ENCODE data around the gene SAP25.
"Not testable (repeated sequence)": the region's sequence is repeated elsewhere in the genome, so short reads cannot be mapped to it uniquely, and the experiment has no call there.

SAP25 gene

DNA sequence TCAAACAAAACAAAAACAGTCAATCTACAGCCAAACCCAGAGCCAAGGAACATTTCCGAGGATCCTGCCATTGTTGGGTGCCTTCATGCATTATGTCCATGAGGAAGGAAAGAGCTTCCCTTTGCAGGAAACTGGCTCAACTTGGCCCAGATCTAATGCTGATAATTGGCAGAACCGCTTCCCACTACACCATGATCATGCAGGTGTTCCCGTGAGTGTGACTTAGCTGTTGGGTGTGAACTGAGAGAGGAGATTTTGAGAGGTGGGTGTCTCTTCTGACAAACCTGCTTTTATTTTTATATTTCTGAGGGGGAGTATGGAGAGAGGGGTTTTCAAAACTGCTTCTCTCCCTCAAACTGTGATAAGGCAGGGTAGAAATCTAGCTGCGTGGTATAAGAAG lies 14.6 kb downstream of the SAP25 start:
- DNase-seq = no peak

DNA sequence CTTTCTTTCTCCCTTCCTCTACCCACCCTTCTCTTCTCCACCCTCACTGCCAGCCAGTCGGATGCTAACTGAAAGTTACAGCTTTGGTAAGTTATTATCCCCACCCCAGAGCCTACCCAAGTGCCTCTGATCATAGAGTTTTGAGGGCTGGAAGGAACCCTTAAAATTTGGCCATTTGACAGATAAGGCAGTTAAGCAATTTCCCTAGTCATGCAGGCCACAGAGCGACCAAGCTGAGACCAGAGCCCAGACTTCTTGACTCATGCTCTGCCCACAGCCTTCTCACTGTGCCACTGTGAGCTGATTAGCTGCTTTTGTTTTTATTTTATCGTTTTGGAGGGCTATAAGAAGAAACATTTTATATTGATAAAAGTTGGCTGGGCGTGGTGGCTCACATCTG lies 17.2 kb downstream of the SAP25 start:
- no peak for DNase-seq

DNA sequence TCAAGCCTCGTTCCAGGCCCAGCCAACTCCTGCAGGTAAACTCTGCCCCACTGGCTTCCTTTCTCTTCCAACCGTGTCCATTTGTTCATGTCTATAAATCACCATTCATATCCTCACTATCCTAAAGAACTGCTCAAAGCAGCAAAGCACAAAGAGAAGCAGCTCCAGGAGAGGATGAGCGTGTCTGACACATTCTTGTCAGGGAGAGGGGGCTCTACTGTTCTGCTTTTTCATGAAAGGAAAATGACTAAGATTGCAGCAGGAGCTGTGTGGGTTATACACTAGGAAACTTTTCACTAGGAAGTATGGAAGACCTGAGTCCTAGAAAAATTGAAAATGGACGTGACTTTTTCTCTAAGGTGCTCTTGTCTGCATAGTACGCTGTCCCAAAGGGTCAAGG lies 18.0 kb downstream of the SAP25 start:
- DNase-seq = no peak

DNA sequence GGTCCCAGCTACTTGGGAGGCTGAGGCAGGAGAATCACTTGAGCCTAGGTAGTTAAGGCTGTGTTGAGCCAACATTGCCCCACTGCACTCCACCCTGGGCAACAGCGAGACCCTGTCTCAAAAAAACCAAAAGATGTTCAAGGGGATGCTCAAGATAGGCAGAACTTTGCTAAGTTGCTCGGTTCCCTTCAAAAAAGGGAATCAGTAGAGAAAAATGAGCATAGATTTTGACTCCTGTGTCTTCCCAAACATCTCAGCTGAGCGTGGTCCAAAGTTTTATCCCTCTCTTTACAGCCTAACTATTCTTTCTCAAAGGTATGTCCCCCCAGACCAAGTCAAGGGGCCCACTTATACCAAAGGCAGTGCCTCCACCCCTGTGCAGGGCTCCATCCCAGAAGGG lies 20.7 kb downstream of the SAP25 start:
- DNase-seq = no peak

DNA sequence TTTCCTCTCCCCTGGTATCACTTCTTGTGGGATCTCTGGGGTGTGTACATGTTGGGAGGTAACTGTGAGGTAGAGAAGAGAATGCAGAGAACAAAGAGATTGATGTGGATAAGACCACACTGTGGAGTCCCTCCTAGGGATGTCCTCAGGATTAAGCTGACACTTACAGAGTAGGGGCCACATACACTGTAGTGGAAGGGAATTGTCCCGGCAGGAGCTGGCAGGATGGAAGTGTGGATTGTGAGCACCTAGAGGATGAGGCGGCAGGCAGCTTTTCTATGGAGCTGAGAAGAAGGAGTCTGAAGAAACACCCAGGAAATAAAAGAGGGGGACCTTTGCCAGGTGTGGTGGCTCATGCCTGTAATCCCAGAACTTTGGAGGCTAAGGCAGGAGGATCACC lies 21.2 kb downstream of the SAP25 start:
- no peak for DNase-seq

DNA sequence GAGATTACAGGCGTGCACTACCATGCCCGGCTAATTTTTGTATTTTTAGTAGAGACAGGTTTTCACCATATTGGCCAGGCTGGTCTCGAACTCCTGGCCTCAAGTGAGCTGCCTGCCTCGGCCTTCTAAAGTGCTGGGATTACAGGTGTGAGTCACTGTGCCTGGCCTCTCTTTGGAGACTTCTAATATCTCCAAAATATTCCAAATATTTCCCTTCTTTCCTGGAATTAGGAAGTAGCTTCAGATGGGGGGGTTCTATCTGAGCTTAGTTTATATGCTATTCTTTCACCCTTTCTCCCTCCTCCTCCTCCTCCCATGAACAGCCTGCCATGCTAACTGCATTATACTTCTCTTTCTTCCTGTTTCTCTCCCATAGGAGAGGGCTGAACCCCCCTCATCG lies 25.3 kb downstream of the SAP25 start:
- not testable (repeated sequence) for DNase-seq

DNA sequence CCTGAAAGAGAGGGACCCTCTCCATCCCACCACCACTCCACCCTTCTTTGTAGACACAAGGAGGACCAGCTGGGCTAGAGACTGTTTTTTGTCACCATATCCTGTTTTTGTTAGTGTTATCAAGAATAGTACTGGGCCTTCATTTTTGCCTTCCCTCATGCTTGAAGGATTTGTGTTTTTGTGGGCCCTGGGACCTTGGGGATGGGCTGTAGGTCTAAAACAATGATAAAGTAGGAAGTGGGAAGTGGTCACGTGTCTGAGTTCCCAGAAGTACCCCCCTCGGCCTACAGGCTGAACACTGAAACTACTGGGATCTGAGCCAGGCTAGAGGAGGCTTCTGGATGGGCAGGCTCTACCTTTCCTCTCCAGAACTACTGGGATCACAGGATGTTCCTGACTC lies 25.8 kb downstream of the SAP25 start:
- no peak for DNase-seq

DNA sequence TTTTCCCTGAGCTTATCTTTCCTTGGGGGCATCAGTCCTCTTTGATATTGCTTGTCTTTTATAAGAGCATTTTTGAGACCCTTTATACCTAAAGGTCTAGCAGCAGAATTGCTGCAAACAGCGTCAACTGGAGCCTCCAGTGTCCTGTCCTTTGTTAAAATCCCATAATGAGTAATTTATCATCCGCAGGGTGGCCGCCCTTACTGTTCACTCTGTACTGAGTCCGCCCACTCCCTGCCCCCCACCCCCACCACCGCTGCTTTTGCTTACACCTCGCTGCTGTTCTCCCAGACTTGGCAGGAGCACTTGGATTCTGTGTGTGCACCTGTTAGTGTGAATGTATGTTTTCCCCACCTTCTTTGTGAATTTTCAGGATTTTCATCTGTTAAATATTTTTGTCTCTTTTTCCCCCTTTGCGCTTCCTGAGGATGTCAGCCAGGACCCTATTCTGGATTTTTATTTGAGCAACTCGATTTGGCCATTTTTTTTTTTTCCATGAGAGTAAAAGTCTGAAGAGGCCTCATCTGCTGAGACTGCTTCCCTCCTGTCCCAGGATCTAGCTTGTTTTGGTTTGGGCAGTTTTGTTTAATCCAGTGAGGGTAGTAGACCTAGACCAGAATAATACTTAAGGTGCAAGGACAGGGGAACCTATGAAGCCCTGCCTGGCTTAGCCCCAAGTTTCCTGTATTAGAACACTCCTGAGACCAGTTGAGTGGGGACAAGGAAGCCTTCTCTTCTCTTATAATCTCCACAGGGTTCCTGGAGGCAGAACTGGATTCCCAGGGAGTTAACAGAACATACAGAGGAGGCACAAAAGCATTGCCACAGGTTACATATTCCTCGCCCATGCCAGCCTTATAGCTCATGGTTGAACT lies 26.5 kb downstream of the SAP25 start:
- DNase-seq = no peak

DNA sequence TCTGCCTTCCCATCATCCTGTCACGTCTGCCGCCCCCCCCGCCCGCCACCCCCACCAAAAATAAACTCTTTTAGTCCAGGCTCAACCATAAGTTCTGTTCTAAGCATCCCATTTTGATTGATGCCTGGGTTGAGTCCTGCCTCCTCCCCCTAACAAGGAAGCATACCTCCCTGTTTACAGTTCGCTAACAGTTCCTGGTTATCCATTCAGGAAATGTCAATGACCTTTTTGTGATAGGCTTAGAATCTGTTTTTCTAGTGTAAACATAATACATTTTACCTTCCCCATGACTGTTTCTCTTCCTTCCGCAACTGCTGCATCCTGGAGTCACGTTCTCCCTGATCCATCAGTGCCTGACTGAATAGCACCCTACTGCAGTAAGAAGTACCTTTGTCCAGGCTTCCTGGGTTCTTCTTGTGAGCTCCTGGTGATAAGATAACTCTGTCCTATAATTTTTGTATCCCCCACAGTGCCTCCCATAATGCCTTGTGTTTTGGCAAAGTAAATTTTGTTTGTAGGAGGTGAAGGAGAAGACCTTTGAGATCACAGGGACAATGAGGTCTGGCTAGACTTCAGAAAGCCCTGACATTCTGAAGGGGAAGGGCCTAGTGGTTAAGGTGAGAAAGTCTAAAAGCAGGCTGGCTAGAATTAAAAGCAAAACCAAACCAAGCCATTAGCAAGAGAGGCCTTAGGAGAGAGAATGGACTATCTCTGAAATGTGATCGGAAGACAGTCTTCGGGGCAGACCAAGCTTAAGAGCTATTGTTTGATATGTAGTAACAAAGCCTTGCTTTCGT lies 27.4 kb downstream of the SAP25 start:
- no peak for DNase-seq

DNA sequence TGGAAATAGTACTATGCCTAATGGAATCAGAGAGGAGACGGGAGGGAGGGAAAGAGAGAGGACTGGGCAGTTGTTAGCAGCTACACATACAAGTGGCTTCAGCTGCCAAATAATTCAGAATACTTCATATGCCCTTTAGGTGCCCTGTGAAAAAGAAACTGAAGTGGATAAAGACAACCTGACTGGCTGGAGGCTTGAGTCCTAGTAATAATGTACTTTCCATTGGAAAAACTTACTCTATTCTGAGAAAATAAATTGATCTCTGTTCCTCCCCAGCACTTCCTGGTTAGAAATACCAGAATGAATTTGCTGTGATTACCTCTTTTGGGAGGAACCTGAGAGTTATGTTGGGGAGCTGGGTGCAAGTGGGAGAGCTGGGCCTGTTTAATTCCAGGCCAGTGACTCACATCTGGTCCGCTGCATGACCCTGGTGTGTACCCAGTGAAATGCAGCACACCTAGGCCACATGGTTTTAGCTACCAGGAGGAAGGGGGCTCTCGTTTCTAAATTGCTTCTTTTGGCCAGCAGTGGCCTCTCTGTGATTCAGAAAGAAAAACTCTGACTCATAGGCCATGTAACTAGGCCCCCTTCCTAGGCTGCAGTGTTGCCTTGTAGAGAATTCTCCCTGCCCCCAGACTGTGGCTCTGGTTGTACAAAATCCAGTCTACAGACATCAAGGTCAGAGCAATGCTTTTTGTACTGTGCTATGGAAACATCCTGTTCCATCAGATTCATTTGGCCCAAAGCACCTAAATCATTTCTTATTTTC lies 28.2 kb downstream of the SAP25 start:
- DNase-seq = no peak

DNA sequence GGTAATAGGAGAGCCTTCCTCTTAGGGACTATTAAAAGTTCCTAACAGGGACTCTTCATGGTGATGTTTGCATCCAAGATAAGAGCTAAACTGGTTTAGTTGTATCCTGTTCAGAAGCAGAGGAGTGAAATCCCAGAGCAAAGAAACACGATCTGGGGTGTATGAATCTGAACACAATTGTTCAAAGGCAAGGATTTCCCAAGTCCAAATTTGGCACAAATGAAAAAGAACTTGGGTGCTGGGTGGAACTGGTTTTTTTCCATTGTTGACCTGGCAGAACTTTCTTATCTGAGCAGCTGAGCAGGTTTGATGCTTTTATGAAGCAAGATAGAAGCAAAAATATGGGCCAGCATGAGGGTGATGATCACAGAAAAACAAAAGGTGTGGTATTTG lies 28.7 kb downstream of the SAP25 start:
- no peak for DNase-seq

DNA sequence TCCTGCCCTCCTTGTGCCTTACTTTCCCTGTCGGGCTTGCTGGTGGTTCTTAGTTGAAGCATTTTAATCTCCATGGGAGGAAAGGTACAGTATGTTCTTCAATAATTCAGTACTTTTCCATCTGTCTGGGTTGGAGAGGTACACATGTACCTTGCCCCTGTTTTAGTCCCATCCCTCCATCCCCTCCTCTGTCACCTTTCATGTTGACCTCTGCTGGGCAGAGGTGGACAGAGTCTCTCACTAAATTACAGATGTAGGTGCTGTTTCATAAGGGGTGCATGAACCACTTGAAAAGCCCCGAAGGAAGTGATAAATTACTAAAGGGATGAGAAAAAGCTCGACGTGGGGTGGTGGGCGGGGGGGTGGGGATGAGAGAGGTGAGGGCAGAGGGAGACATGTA lies 29.3 kb downstream of the SAP25 start:
- no peak for DNase-seq

DNA sequence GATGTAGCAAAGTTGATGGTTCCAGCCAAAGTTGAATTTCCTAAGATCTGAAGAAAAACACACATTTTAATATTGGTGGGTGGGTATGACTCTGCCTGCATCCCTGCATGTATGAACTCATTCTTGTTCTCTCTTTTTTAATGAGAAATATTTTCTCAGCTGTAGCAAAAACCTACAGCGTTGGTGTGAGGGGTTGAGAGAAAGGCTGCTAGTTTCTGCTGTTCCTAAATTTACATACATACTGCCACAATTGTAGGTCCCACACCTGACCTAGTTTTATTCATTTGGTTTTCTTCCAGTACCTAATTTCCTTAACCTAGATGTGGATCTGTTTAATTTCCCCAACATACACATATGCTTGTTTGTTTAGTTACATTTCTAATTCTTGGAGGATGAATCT lies 30.1 kb downstream of the SAP25 start:
- DNase-seq = no peak

DNA sequence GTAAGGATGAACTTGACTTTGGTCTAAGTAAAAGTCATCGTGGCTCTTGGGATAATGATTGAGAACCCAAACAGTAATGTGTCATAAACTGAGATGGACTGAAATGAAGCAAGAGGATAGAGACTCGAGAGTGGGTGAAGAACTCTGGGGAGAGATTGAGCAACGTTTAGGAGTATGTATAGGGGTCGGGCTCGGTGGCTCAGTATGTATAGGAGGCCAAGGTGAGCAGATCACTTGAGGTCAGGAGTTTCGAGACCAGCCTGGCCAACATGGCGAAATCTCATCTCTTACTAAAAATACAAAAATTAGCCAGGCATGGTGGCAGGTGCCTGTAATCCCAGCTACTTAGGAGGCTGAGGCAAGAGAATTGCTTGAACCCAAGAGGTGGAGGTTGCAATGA lies 32.4 kb downstream of the SAP25 start:
- not testable (repeated sequence) for DNase-seq

DNA sequence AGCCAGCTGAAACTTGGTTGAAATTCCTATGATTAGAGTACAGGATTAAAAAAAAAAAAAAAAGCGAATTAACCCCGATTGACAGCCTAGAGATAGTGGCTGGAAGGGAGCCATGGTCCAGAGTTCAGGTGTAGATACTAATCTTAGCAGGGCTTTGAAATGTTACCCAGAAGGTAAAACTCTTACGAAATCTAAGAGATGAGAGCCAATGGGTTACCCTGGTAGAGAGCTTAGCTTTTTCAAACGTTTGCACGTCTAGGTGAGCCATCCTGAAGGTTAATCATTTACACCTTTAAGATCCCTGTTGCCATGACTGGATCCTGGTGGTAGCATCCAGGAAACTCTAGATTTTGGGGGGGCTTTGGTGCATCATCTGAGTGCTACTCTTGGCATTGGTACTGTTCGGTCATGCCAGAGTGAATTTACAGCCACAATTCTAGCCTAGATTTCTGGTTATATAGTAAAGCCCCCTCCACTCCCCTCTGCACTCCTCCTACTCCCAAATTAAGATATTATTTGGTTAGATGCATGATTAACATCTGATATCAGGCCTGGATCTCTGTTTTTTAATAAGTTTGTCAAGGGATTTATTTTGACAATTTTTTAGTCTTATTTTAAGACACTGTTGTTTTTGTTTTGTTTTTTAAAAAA lies 33.5 kb downstream of the SAP25 start:
- DNase-seq = no peak

DNA sequence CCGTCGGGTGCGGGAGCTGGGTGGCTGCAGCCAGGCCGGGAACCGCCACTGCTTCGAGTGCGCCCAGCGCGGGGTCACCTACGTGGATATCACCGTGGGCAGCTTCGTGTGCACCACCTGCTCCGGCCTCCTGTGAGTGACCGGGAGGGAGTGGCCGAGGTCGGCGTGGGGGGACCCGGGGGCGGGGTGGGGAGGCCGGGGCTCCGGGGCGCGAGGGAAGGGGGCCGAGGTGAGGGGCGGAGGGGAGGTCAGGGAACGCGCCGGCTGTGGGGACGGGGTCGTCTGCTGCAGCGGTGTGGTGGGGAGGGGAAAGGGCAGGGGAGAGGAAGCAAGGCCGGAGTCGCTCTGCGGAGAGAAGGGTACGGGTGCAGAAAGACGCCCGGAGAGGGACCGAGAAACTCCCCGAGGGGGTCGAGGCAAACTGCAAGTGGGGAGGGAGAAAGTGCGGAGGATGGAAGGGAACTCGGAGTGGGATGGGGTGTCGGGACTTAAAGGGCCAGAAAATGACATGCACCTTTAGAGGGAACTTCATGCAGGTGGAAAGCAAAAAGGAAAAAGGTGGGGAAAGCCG lies 34.2 kb downstream of the SAP25 start:
- DNase-seq = no peak

DNA sequence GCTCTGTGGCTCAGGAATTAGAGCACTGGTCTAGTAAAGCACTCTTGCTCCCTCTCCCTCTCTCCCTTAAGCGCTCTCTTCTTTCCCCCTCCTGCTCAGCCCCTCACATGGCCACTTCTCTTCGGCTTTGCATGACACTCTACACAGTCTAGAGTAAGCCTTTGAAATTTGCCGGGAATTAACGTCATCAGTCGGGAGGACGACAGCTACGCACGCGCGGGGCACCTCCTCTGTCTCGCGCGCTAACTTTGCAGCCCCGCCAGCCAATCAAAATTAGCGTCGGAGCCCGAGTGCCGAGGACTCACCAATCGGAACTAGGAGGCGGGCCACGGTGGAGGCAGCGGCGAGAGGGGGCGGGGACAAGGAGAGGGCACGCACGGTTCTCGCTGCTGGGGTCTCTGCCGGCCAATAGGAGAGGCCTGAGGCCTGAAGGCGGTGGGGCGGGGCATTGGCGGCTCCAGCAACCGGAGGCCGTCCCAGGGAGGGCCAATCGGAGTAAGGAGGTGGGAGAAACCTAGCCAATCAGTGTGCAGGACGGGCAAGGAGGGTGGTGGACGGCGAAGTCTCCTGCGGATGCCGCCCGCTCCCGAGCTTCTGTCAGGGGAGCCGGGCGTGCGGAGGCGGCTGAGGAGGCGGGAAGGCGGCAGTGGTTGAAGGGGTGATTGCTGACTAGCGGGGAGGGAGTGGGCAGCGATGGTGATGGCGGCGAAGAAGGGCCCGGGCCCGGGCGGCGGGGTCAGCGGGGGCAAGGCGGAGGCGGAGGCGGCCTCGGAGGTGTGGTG lies 34.9 kb downstream of the SAP25 start, which contains the start of gene AGFG2:
AGFG2 (plus strand) TSS at position 550 of the 782 bp plus-strand sequence; CDS start at position 694, 144 bp downstream.
- peak; percentile 99 for DNase-seq

DNA sequence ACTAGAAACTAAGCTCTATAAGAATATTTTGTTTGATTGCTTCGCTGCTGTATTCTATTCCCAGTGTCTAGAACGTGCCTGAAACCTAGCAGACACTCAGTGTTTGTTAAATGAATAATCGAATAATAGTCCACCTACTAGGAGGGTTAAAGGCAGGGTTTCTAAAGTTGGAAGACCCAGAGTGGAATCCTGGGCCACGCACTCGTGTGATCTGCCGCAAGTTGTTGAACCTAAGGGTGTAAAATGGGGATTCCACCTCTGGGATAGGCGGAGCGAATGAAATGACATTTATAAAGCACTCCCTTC lies 35.4 kb downstream of the SAP25 start:
- no peak for DNase-seq

DNA sequence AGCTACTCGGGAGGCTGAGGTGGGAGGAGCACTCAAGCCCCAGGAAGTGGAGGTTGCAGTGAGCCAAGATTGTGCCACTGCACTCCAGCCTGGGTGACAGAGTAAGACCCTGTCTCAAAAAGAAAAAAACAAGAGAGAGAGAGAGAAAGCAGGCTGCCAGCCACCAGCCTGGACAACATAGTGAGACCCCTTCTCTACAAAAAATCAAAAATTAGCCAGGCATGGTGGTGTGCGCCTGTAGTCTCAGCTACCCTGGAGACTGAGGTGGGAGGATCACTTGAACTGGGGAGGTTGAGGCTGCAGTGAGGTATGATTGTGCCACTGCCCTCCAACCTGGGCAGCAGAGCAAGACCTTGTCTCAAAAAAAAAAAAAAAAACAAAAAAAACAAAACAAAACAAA lies 37.0 kb downstream of the SAP25 start:
- DNase-seq = not testable (repeated sequence)

DNA sequence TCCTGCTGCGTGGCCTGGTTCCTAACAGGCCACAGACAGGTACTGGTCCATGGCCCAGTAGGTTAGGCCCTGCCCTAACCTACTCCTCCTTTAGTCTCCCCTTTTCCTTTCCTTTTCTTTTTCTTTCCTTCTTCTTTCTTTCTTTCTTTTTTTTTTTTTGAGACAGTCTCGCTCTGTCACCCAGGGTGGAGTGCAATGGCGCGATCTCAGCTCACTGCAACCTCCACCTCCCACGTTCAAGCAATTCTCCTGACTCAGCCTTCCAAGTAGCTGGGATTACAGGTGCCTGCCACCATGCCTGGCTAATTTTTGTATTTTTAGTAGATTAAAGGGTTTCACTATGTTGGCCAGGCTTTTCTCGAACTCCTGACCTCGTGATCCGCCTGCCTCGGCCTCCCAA lies 37.7 kb downstream of the SAP25 start:
- DNase-seq = not testable (repeated sequence)

DNA sequence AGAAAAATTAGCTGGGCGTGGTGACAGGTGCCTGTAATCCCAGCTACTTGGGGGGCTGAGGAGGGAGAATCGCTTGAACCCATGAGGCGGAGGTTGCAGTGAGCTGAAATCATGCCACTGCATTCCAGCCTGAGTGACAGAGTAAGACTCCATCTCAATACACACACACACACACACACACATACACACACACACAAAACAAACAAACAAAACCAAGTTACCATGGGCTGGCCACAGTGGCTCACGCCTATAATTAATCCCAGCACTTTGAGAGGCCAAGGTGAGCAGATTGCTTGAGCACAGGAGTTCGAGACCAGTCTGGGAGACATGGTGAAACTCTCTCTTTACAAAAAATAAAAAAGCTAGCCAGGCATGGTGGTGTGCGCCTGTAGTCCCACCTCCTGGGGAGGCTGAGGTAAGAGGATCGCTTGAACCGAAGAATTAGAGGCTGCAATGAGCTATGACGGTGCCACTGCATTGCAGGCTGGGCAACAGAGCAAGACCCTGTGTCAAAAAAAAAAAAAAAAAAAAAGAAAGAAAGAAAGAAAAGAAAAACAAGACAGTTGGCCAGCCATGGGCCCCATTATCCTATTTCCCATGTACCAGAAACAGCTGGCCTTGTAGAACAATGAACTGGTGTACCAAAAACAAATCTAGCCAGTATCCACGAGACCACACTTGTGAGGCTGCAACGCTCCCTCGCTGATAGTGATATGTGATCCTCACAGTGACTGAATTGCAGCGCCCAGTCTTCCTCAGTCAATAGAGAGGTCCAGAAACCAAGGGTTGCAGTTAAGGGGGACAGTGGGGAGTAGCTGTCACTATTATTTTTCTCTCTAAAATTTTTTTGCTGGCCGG lies 41.3 kb downstream of the SAP25 start:
- DNase-seq = no peak

Data from effector CD8-positive, alpha-beta T cell (primary cell).